ENCODE data around the gene PRMT9. TPM values are rescaled to one million over a fixed set of nuclear protein-coding genes. Genes with fewer than 3 reads are reported as not detected.

Gene PRMT9
- total and polyA plus RNA-seq, 2 of the 13 experiments (the other 11 are each of a cell fraction or from before 2014, with no cell fraction given), result 4.0 to 9.7 TPM

DNA sequence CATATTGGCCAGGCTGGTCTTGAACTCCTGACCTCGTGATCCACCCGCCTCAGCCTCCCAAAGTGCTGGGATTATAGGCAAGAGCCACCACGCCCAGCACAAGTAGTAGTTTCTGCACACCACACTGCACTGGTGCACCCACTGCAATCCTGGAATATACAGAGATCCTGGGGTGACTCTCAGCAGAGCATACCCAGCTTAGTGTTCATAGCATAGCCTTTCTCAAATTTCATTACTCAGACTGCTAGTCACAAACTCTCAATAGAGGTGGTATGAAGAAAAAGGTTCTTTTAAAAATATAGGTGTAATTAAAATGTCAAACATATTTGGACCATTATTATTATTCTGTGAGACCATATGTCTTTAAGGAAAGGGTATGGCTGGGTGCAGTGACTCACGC lies 41.7 kb upstream of the PRMT9 start:
- in situ Hi-C loops (cut with HindIII; ENCODE audit: extremely low pct_ligation_motif_present, low pct_unique_long_range_greater_than_20kb), result no loop called here
- Histone ChIP-seq H3K27ac (ENCODE audit: extremely low read length, insufficient read depth, low read length) (no peak overlapping the region), H3K79me2 (ENCODE audit: insufficient read depth, low read length) (no peaks in the 10 kb centered on the region), H3K36me3 (replicated peaks in 1 of 2; ENCODE audit: control insufficient read depth in 1 of 2, insufficient read depth in 2 of 2, low read length in 2 of 2) (no peaks in the 10 kb centered on the region), H3K4me2 (ENCODE audit: low read depth, low read length) (no peak overlapping the region), H3K4me1 (ENCODE audit: insufficient read depth, low read length) (peaks cover 23% of the 10 kb centered on the region), H3K4me3 (replicated peaks in 1 of 3; ENCODE audit: insufficient read depth in 1 of 3, low read depth in 2 of 3, low read length in 3 of 3) (no peak overlapping the region), H3K9me3 (ENCODE audit: low read length) (no peaks in the 10 kb centered on the region), H3K27me3 (ENCODE audit: control insufficient read depth in 1 of 2, insufficient read depth in 2 of 2, low read length in 2 of 2) (peaks cover 0 to 7% of the 10 kb centered on the region in 2 experiments; a peak in 1 of 5 replicates), H3K9ac (ENCODE audit: insufficient read depth, low read depth, low read length) (no peak overlapping the region), H2AFZ (ENCODE audit: low read length) (no peak overlapping the region), H4K20me1 (ENCODE audit: insufficient read depth, low read length) (no peaks in the 10 kb centered on the region)
- TF ChIP-seq IRX3 (CRISPR knock-in tag; IDR thresholded peaks at IDR 0.05; ENCODE audit: borderline replicate concordance, low read depth) (no peak), U2AF1 (optimal IDR thresholded peaks at IDR 0.05; ENCODE audit: low read depth, low read length) (no peak), EED (CRISPR knock-in tag; IDR thresholded peaks at IDR 0.05) (no peak)
- TF ChIP-seq, protein P1, sequence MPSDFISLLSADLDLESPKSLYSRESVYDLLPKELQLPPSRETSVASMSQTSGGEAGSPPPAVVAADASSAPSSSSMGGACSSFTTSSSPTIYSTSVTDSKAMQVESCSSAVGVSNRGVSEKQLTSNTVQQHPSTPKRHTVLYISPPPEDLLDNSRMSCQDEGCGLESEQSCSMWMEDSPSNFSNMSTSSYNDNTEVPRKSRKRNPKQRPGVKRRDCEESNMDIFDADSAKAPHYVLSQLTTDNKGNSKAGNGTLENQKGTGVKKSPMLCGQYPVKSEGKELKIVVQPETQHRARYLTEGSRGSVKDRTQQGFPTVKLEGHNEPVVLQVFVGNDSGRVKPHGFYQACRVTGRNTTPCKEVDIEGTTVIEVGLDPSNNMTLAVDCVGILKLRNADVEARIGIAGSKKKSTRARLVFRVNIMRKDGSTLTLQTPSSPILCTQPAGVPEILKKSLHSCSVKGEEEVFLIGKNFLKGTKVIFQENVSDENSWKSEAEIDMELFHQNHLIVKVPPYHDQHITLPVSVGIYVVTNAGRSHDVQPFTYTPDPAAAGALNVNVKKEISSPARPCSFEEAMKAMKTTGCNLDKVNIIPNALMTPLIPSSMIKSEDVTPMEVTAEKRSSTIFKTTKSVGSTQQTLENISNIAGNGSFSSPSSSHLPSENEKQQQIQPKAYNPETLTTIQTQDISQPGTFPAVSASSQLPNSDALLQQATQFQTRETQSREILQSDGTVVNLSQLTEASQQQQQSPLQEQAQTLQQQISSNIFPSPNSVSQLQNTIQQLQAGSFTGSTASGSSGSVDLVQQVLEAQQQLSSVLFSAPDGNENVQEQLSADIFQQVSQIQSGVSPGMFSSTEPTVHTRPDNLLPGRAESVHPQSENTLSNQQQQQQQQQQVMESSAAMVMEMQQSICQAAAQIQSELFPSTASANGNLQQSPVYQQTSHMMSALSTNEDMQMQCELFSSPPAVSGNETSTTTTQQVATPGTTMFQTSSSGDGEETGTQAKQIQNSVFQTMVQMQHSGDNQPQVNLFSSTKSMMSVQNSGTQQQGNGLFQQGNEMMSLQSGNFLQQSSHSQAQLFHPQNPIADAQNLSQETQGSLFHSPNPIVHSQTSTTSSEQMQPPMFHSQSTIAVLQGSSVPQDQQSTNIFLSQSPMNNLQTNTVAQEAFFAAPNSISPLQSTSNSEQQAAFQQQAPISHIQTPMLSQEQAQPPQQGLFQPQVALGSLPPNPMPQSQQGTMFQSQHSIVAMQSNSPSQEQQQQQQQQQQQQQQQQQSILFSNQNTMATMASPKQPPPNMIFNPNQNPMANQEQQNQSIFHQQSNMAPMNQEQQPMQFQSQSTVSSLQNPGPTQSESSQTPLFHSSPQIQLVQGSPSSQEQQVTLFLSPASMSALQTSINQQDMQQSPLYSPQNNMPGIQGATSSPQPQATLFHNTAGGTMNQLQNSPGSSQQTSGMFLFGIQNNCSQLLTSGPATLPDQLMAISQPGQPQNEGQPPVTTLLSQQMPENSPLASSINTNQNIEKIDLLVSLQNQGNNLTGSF (CRISPR knock-in tag; IDR thresholded peaks at IDR 0.05), result no peak
- FAIRE-seq, result no peak
- DNase-seq (ENCODE audit: low spot score), result no peak
- ChIA-PET POLR2A (no interaction called here), CTCF (ENCODE audit: low intra/inter-chr PET ratio, low total read pairs) (no interaction called here)
- intact Hi-C loops (cut with micrococcal nuclease; ENCODE audit: unreplicated experiment), result no loop called here
- no TSS peak for BruUV-seq (replicated peaks)
- no peak for ATAC-seq
- WGBS (ENCODE audit: low lambda C conversion rate), result 37% methylated on average over 4 of the region's 4 CpGs

Data from HepG2 (cell line).